Activated naive CD8-positive, alpha-beta T cell (primary cell): ENCODE measurements around the gene YBX1.
"Not testable (repeated sequence)": the region's sequence is repeated elsewhere in the genome, so short reads cannot be mapped to it uniquely, and the experiment has no call there.

Source experiments
- H3K27ac Mint-ChIP-seq: one replicate; pipeline ENCODE4 v1.8.0; 2021; ENCODE audit warnings: mixed read lengths
- H3K27me3 Mint-ChIP-seq: one replicate; pipeline ENCODE4 v1.8.0; 2021; ENCODE audit warnings: mixed read lengths
- H3K36me3 Mint-ChIP-seq: one replicate; pipeline ENCODE4 v1.8.0; 2021; ENCODE audit warnings: mixed read lengths
- H3K4me1 Mint-ChIP-seq: one replicate; pipeline ENCODE4 v1.8.0; 2021; ENCODE audit warnings: low read depth, mixed read lengths
- H3K4me3 Mint-ChIP-seq: one replicate; pipeline ENCODE4 v1.8.0; 2021; ENCODE audit warnings: mild to moderate bottlenecking, mixed read lengths
- H3K9me3 Mint-ChIP-seq: one replicate; pipeline ENCODE4 v1.8.0; 2021; ENCODE audit warnings: low read depth, mixed read lengths

The YBX1 gene

DNA sequence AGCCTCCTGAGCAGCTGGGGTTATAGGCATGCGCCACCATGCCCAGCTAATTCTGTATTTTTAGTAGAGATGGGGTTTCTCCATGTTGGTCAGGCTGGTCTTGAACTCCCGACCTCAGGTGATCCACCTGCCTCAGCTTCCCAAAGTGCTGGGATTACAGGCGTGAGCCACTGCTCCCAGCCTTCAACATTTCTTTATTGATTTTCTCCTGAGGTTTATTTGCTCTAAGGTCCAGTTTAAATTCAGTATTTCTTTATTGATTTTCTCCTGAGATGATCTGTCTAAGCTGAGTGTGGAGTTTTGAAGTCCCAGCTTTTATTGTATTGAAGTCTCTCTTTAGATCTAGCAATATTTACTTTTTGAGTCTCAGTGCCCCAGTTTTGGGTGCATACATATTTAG lies 30.6 kb downstream of the YBX1 start:
- peaks cover 57% of the 10 kb centered on the region for H3K36me3 Mint-ChIP-seq
- H3K27ac Mint-ChIP-seq, H3K9me3 Mint-ChIP-seq, H3K4me3 Mint-ChIP-seq, H3K27me3 Mint-ChIP-seq: not testable (repeated sequence)
- peaks cover 10% of the 10 kb centered on the region for H3K4me1 Mint-ChIP-seq

DNA sequence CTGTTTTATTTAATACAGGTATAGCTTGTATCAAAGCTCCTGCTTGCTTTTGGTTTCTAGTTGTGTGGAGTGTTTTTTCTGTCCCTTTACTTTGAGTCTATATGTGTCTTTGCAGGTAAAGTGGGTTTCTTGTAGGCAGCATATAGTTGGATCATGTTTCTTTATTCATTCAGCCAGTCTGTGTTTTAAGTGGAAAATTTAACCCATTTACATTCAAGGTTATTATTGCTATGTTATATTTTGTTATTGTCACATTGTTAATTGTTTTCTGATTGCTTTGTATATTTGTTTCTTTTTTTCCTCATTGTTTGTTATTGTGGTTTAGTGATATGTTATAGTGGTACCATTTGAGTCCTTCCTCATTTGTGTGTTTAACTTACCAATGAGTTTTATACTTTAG lies 31.1 kb downstream of the YBX1 start:
- H3K9me3 Mint-ChIP-seq: peaks cover 9% of the 10 kb centered on the region
- H3K4me1 Mint-ChIP-seq: peaks cover 10% of the 10 kb centered on the region
- H3K4me3 Mint-ChIP-seq: no peak overlapping the region
- peaks cover 56% of the 10 kb centered on the region for H3K36me3 Mint-ChIP-seq
- no peak overlapping the region for H3K27ac Mint-ChIP-seq
- H3K27me3 Mint-ChIP-seq: no peaks in the 10 kb centered on the region

DNA sequence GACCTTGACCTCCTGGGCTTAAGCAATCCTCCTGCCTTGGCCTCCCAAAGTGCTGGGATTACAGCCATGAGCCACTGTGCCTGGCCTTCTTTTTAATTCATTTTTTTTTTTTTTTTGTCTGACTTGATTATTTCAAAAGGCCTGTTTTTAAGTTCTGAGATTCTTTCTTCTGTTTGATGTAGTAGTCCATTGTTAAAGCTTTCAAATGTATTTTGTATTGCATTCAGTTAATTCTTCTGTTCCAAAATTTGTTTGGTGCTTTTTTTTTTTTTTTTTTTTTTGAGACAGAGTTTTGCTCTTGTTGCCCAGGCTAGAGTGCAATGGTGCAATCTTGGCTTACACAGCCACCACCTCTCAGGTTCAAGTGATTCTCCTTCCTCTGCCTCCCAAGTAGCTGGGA lies 32.2 kb downstream of the YBX1 start:
- not testable (repeated sequence) for H3K4me3 Mint-ChIP-seq, H3K27ac Mint-ChIP-seq, H3K27me3 Mint-ChIP-seq, H3K9me3 Mint-ChIP-seq
- Mint-ChIP-seq H3K4me1 (peaks cover 10% of the 10 kb centered on the region), H3K36me3 (peaks cover 55% of the 10 kb centered on the region)

DNA sequence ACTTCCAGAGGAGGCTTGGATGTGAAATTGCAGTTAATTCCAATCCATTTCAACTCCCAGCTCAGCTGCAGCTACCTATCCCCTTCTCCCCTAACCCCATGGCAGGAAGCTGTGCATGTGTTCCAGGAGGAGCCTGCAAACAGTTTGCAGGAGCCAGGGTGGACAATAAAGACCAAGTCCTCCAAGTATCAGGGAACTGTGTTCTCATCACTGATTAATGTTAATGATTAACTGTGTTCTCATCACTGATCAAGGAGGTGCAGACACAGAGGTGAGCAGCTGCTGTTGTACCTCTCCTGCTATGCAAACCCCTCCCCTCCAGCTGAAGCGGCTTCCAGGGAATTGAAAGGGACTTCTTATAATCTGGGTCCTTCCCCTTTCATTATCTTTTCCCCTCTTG lies 38.6 kb downstream of the YBX1 start:
- no peaks in the 10 kb centered on the region for H3K27me3 Mint-ChIP-seq
- H3K36me3 Mint-ChIP-seq: peaks cover 18% of the 10 kb centered on the region
- no peak overlapping the region for H3K27ac Mint-ChIP-seq
- no peaks in the 10 kb centered on the region for H3K4me1 Mint-ChIP-seq
- H3K9me3 Mint-ChIP-seq: no peaks in the 10 kb centered on the region
- H3K4me3 Mint-ChIP-seq: no peak overlapping the region

DNA sequence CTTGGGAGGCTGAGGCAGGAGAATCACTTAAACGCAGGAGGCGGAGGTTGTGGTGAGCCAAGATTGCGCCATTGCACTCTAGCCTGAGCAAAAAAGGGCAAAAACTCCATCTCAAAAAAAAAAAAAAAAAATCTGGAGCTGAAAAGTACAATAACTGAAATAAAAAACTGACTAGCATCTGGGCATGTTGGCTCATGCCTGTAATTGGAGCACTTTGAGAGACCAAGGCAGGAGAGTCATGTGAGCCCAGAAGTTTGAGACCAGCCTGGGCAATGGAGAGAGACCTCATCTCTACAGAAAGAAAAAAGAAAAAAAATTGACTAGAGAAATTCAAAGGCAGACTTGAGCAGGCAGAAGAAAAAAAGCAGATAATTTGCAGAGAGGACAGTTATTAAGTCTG lies 39.7 kb downstream of the YBX1 start:
- peaks cover 12% of the 10 kb centered on the region for H3K36me3 Mint-ChIP-seq
- H3K9me3 Mint-ChIP-seq: no peaks in the 10 kb centered on the region
- no peaks in the 10 kb centered on the region for H3K27me3 Mint-ChIP-seq
- no peaks in the 10 kb centered on the region for H3K4me1 Mint-ChIP-seq
- H3K4me3 Mint-ChIP-seq: no peak overlapping the region
- H3K27ac Mint-ChIP-seq: no peak overlapping the region

DNA sequence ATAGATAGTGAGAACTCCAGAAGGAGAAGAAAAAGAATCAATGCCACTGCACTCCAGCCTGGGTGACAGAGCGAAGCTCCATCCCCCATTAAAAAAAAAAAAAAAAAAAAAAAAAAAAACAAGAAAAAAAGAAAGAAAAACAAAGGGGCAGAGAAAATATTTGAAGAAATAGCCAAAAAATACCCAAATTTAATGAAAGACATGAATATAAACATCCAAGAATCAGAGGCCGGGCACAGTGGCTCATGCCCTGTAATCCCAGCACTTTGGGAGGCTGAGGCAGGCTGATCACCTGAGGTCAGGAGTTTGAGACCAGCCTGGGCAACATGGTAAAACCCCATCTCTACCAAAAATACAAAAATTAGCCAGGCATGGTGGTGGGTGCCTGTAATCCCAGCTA lies 40.2 kb downstream of the YBX1 start:
- H3K27ac Mint-ChIP-seq, H3K36me3 Mint-ChIP-seq, H3K27me3 Mint-ChIP-seq, H3K9me3 Mint-ChIP-seq, H3K4me1 Mint-ChIP-seq, H3K4me3 Mint-ChIP-seq: not testable (repeated sequence)

DNA sequence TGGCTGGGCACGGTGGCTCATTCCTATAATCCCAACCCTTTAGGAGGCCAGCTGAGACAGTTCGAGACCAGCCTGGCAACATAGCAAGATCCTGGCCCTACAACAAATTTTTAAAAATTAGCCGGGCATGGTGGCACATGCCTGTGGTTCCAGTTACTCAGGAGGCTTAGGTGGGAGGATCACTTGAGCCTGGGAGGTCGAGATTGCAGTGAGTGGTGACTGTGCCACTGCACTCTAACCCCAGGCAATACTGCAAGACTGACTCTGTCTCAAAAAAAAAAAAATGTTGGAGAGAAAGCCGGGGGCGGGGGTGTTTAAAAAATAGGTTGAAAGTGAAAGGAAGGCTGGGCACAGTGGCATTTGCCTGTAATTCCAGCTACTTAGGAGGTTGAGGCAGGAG lies 41.3 kb downstream of the YBX1 start:
- no peak overlapping the region for H3K4me3 Mint-ChIP-seq
- no peaks in the 10 kb centered on the region for H3K9me3 Mint-ChIP-seq
- H3K27ac Mint-ChIP-seq: no peak overlapping the region
- no peaks in the 10 kb centered on the region for H3K4me1 Mint-ChIP-seq
- H3K27me3 Mint-ChIP-seq: no peaks in the 10 kb centered on the region
- peaks cover under 1% of the 10 kb centered on the region for H3K36me3 Mint-ChIP-seq

DNA sequence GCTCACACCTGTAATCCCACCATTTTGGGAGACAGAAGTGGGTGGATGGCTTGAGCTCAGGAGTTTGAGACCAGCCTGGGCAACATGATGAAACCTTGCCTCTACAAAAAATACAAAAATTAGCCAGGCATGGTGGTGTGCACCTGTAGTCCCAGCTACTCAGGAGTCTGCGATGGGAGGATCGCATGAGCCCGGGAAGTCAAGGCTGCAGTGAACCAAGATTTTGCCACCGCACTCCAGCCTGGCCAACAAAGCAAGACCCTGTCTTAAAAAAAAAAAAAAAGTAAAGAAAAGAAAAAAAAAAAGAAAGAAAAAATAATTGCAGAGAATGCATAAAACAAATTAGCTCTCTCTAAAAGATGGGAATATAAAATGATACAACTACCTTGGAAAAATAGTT lies 43.6 kb downstream of the YBX1 start:
- H3K27ac Mint-ChIP-seq, H3K27me3 Mint-ChIP-seq, H3K4me1 Mint-ChIP-seq, H3K36me3 Mint-ChIP-seq, H3K4me3 Mint-ChIP-seq, H3K9me3 Mint-ChIP-seq: not testable (repeated sequence)

DNA sequence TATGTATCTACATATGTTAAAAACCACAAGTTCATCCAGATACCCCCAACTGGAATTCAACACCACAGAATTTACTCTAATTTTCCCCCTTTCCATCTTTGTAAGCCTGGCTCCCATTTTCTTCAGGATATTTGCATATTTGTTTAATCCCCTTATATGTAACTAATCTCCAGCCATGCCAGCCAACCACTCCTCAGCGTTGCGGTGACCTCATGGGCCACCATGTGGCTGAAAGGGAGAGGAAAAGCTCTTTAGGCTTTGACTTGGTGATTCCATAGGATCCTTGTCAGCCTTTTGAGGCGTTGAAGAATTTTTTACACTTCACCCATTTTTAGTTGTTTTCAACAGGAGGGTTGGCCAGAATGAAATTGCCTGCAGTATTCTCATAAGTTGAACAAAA lies 47.8 kb downstream of the YBX1 start:
- Mint-ChIP-seq H3K9me3 (no peaks in the 10 kb centered on the region), H3K27me3 (no peaks in the 10 kb centered on the region), H3K4me1 (no peaks in the 10 kb centered on the region), H3K27ac (no peak overlapping the region), H3K36me3 (no peaks in the 10 kb centered on the region), H3K4me3 (no peak overlapping the region)

DNA sequence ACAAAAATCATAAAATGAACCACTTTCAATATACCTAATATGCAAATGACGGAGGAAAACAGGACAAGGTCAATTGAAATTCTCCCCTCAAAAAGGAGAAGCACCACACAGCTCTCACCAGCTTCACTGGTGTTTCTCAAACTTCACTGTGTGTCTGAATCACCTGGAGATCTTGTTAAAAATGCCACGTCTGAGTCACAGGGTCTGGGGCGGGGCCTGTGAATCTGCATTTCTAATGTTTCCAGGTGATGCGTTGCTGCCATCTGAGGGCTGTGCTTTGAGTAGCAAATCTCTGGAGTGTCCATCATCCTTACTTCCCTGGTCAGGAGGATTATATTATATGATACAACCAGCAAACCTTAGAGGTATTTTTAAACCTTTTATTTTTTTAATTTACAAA lies 48.8 kb downstream of the YBX1 start:
- Mint-ChIP-seq H3K4me3 (no peak overlapping the region), H3K9me3 (no peaks in the 10 kb centered on the region), H3K4me1 (no peaks in the 10 kb centered on the region), H3K27me3 (no peaks in the 10 kb centered on the region), H3K36me3 (no peaks in the 10 kb centered on the region), H3K27ac (no peak overlapping the region)

DNA sequence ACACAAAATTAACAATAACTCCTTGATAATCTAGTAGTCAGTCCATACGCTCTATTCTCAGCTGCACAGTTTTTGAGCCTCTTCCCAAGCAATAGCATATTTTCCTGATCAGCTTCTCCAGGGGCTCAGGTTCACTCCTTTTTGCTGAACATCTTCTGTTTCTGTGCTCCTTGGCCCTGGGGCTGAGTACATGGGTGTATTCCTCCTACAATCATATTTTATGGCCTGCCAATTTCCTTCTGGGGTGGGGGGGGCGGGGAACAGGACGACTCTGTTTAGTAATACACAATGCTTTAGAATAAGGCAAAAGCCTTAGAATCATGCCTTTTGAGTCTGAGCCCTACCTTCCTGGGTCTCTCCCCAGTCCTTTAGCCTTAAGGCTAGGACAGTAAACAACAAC lies 49.4 kb downstream of the YBX1 start:
- Mint-ChIP-seq H3K36me3 (no peaks in the 10 kb centered on the region), H3K4me1 (peaks cover 1% of the 10 kb centered on the region), H3K9me3 (no peaks in the 10 kb centered on the region), H3K4me3 (no peak overlapping the region), H3K27ac (no peak overlapping the region), H3K27me3 (no peaks in the 10 kb centered on the region)

DNA sequence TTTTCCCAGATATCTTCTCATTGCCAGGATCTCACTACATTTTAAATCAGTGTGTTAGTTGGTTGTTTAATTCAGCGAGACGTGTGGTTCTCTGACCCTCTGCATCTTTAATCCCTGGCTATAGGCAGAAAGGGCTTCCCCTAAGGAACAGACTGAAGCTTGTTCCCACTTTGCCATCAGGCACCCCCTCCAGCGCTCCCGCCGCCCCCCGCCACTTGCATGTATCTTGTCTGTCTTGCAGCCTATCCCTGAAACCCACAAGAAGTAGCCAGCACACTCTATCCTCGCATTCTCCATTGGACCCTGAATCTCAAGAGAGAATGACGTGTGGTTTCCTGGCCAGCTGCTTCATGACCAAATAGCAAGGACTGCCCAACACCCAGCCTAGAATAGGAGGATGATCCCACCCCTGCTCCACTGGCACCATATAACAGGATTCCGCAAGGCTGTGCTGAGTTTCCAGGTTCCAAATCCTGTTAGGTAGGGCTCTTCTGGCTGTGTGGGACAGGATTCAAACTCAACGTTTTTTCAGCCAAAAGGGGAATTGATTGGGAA lies 50.0 kb downstream of the YBX1 start:
- H3K27ac Mint-ChIP-seq: no peak overlapping the region
- peaks cover 7% of the 10 kb centered on the region for H3K4me1 Mint-ChIP-seq
- H3K36me3 Mint-ChIP-seq: no peaks in the 10 kb centered on the region
- no peak overlapping the region for H3K4me3 Mint-ChIP-seq
- H3K9me3 Mint-ChIP-seq: no peaks in the 10 kb centered on the region
- no peaks in the 10 kb centered on the region for H3K27me3 Mint-ChIP-seq

DNA sequence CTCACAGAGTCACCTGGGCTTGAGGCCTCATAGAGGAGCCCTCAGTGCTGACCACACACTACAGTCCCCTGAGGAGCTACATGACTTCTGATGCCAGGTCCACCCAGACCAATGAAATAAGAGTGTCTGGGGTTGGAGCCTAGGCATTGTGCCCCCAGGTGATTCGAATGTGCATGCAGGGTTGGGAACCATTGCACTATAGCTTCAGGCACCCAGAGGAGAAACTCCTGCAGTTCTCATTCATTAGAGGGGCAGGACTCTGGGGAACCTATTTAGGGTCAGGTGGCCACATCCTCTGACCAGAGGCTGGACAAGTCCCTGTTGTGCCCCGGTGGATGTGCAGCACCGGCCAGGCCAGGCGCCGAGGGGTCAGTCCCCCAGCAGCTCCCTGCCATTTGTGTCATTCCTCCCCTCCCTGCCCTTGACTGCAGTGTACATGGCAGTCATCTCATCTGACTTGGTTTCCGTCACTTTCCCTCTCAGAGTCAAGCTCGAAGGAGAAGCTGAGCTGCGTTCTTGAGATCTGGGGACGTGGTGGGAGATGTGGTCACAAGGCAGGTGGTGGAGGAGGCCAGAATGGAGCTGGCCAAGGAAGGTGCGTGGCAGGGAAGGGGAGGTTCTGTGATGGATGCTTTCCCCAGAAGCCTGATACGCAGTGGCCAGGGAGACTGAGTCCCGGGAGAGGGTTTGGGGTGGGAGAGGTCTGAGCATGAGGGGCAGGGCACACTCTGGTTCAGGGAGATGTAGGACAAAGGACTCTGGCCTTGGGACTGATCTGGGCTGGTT lies 51.4 kb downstream of the YBX1 start:
- H3K27ac Mint-ChIP-seq: no peak overlapping the region
- H3K36me3 Mint-ChIP-seq: no peaks in the 10 kb centered on the region
- peaks cover 9% of the 10 kb centered on the region for H3K4me1 Mint-ChIP-seq
- no peak overlapping the region for H3K4me3 Mint-ChIP-seq
- H3K9me3 Mint-ChIP-seq: no peaks in the 10 kb centered on the region
- H3K27me3 Mint-ChIP-seq: no peaks in the 10 kb centered on the region

DNA sequence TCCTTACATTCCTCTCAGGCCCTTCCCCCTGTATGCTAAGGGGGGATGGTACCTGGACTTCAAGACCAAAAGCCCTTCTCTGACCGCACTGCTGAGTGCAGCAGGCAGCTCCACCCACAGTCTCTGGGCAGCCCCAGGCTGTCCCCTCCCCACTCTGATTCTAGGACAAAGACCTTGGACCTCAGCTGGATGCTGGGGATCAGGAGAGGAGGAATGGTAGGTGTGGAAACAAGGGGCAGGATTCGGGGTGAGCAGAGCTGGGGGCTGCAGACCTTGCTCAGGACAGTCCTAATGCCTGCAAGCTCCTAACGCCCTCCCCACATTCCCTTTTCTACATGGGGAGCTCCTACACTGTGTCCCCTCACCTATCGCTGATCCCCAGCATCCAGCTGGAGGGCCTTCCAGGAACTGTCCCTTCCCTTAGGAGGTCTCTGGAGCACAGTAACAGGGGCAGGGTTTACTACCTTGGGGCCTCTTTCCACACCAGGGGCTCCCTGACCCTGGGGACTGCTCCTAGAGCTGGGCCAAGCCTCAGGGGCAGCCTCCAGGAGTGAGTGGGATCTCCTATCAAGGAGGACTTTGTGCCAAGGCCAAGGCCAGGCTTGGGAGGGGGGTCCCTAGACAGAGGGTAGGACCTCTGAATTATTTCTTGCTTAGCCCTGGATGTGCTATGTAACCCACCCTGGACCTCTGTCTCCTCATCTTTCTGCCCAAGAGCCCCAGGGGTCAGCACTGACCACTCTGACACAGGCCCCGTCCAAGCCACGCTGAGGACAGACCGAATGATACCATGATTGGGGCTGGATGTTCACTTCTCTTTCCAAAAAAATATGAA lies 52.2 kb downstream of the YBX1 start:
- Mint-ChIP-seq H3K9me3 (no peaks in the 10 kb centered on the region), H3K4me3 (no peak overlapping the region), H3K4me1 (peaks cover 9% of the 10 kb centered on the region), H3K27me3 (no peaks in the 10 kb centered on the region), H3K27ac (no peak overlapping the region), H3K36me3 (no peaks in the 10 kb centered on the region)

DNA sequence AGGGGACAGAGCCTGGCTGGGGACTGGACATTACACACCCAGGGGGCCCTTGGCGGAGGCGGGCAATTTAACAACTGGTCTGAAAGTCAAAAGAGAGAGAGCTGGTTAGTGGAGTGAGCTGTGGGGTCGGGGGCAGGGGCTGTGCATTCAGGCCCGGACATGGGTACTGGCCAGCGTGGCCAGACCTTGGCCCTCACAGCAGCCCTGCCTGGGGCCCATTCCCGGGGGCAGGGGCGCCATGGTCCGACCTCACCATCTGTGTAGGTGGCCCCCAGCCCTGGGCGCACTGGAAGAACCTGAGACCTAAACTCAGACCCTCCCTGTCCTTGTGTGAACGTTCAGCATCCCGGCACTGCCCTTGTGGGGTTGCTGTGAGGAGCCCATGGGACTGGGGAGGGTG lies 52.8 kb downstream of the YBX1 start:
- H3K4me3 Mint-ChIP-seq: no peak overlapping the region
- no peaks in the 10 kb centered on the region for H3K9me3 Mint-ChIP-seq
- H3K27me3 Mint-ChIP-seq: no peaks in the 10 kb centered on the region
- H3K36me3 Mint-ChIP-seq: no peaks in the 10 kb centered on the region
- H3K4me1 Mint-ChIP-seq: peaks cover 9% of the 10 kb centered on the region
- H3K27ac Mint-ChIP-seq: no peak overlapping the region
